IMR-90 (cell line): ENCODE results near the gene LRRC14B. TPM values are rescaled to one million over a fixed set of nuclear protein-coding genes. Genes with fewer than 3 reads are reported as not detected.

Experiments
- ATAC-seq: fragments of 200-7000 bp; cut with Tn5 transposase; 2 replicates; pipeline ENCODE4 v1.9.1; 2020; ENCODE audit warnings: low read depth, mild to moderate bottlenecking, moderate library complexity
- BruUV-seq: library from RNA; stranded (reverse); fragments of 400-500 nt; replicated peaks from 2 replicates; lab custom pipeline; 2021; lab: Mats Ljungman, UMichigan
- CTCF ChIA-PET: fragments of 300-600 bp; formaldehyde crosslinking; extraction: SDS; loops from one replicate; lab custom pipeline; 2021; ENCODE audit warnings: antibody characterized with exemption; lab: Yijun Ruan, JAX
- POLR2A ChIA-PET: fragments of 300-600 bp; sonication (Branson Sonifier 250); formaldehyde crosslinking; loops from one replicate; lab custom pipeline; 2022; ENCODE audit warnings: antibody characterized with exemption; ENCODE audit not compliant: unreplicated experiment; lab: Charles Lee
- DNase-seq: peaks from one replicate; pipeline ENCODE4 v3.0.0; 2013
- H2AFZ ChIP-seq: replicated peaks from 2 replicates; pipeline ENCODE3; 2013; ENCODE audit warnings: low read length, mild to moderate bottlenecking; ENCODE audit not compliant: poor library complexity
- H2AK5ac ChIP-seq: 2 replicates; pipeline ENCODE4 v1.6.1; 2013; ENCODE audit warnings: low read depth, low read length, inconsistent platforms
- H2AK9ac ChIP-seq: replicated peaks from 2 replicates; pipeline ENCODE3; 2013; ENCODE audit warnings: mild to moderate bottlenecking, low read depth, low read length, moderate library complexity; ENCODE audit not compliant: poor library complexity
- H2BK120ac ChIP-seq: 2 replicates; pipeline ENCODE4 v1.6.1; 2013; ENCODE audit warnings: low read depth, low read length, inconsistent platforms
- H2BK15ac ChIP-seq: 3 replicates; pipeline ENCODE4 v1.6.1; 2013; ENCODE audit warnings: low read depth, low read length, inconsistent platforms
- H2BK20ac ChIP-seq: 2 replicates; pipeline ENCODE4 v1.6.1; 2013; ENCODE audit warnings: low read depth, mild to moderate bottlenecking, inconsistent platforms, low read length, moderate library complexity
- H2BK5ac ChIP-seq: 2 replicates; pipeline ENCODE4 v1.6.1; 2013; ENCODE audit warnings: mild to moderate bottlenecking, low read depth, low read length, inconsistent platforms; ENCODE audit not compliant: poor library complexity, severe bottlenecking
- H3K14ac ChIP-seq: replicated peaks from 2 replicates; pipeline ENCODE4 v1.6.1; 2013; ENCODE audit warnings: low read depth, low read length, inconsistent platforms
- H3K18ac ChIP-seq: 2 replicates; pipeline ENCODE4 v1.6.1; 2013; ENCODE audit warnings: low read depth, low read length, control low read depth
- H3K23ac ChIP-seq: 2 replicates; pipeline ENCODE4 v1.6.1; 2013; ENCODE audit warnings: low read depth, low read length, inconsistent platforms
- H3K27ac ChIP-seq: 2 replicates; pipeline ENCODE4 v1.5.1; 2013; ENCODE audit warnings: mild to moderate bottlenecking, control low read depth, low read length; ENCODE audit not compliant: insufficient read depth
- H3K27me3 ChIP-seq: 2 replicates; pipeline ENCODE4 v1.6.1; 2013; ENCODE audit warnings: low read length; ENCODE audit not compliant: control insufficient read depth, insufficient read depth
- H3K36me3 ChIP-seq: 2 replicates; pipeline ENCODE4 v1.6.1; 2013; ENCODE audit warnings: low read length, mixed read lengths; ENCODE audit not compliant: control insufficient read depth, insufficient read depth
- H3K4ac ChIP-seq: 2 replicates; pipeline ENCODE4 v1.6.1; 2013; ENCODE audit warnings: low read depth, low read length, inconsistent platforms
- H3K4me1 ChIP-seq: 2 replicates; pipeline ENCODE4 v1.6.1; 2013; ENCODE audit warnings: low read length, mixed read lengths; ENCODE audit not compliant: control insufficient read depth, insufficient read depth
- H3K4me2 ChIP-seq: 2 replicates; pipeline ENCODE4 v1.6.1; 2013; ENCODE audit warnings: low read depth, mild to moderate bottlenecking, control low read depth, low read length, moderate library complexity
- H3K4me3 ChIP-seq: 2 replicates; pipeline ENCODE4 v1.5.1; 2013; ENCODE audit warnings: low read depth, mild to moderate bottlenecking, control low read depth, low read length, moderate library complexity; ENCODE audit not compliant: insufficient read depth
- H3K56ac ChIP-seq: 2 replicates; pipeline ENCODE4 v1.6.1; 2013; ENCODE audit warnings: low read length, inconsistent platforms; ENCODE audit not compliant: insufficient read depth; ENCODE audit errors: extremely low read depth
- H3K79me1 ChIP-seq, 2 experiments: 2 replicates each; pipeline ENCODE4 v1.6.1; 2013; ENCODE audit warnings: low read length in 2 of 2, inconsistent platforms in 1 of 2, low read depth in 1 of 2
- H3K9ac ChIP-seq: 2 replicates; pipeline ENCODE4 v1.6.1; 2013; ENCODE audit warnings: low read depth, low read length, control low read depth
- H3K9me1 ChIP-seq: 2 replicates; pipeline ENCODE4 v1.6.1; 2013; ENCODE audit warnings: low read length, inconsistent platforms; ENCODE audit not compliant: insufficient read depth
- H3K9me3 ChIP-seq: 2 replicates; pipeline ENCODE4 v1.6.1; 2013; ENCODE audit warnings: low read length; ENCODE audit not compliant: control insufficient read depth, insufficient read depth
- H4K20me1 ChIP-seq: 2 replicates; pipeline ENCODE4 v1.6.1; 2013; ENCODE audit warnings: low read length, inconsistent platforms; ENCODE audit not compliant: insufficient read depth
- H4K5ac ChIP-seq: 2 replicates; pipeline ENCODE4 v1.6.1; 2013; ENCODE audit warnings: mild to moderate bottlenecking, low read depth, low read length, control low read depth
- H4K8ac ChIP-seq, 2 experiments: 2 replicates each; pipeline ENCODE4 v1.6.1; 2013; ENCODE audit warnings: low read depth in 2 of 2, low read length in 2 of 2, control low read depth in 1 of 2, inconsistent platforms in 1 of 2
- H4K91ac ChIP-seq: 2 replicates; pipeline ENCODE4 v1.6.1; 2013; ENCODE audit warnings: low read depth, low read length, inconsistent platforms; ENCODE audit not compliant: insufficient read depth
- BHLHE40 ChIP-seq: fragments of 150-350 bp; IDR thresholded peaks from 2 replicates; pipeline ENCODE4 v1.6.1; 2016; ENCODE audit warnings: mild to moderate bottlenecking, low read depth, low read length
- CHD1 ChIP-seq: IDR thresholded peaks from 2 replicates; pipeline ENCODE4 v1.6.1; 2012; ENCODE audit warnings: low read depth, low read length, improper control_type of control experiment
- CTCF ChIP-seq: conservative IDR thresholded peaks from 2 replicates; pipeline ENCODE4 v1.5.1; 2012; ENCODE audit warnings: mild to moderate bottlenecking, low read depth, low read length, improper control_type of control experiment
- FOS ChIP-seq: fragments of 150-350 bp; IDR thresholded peaks from 2 replicates; pipeline ENCODE4 v1.6.1; 2016; ENCODE audit warnings: low read depth, low read length
- MAFK ChIP-seq: IDR thresholded peaks from 2 replicates; pipeline ENCODE4 v1.6.1; 2012; ENCODE audit warnings: low read depth, low read length, improper control_type of control experiment
- MXI1 ChIP-seq: IDR thresholded peaks from 2 replicates; pipeline ENCODE4 v1.6.1; 2012; ENCODE audit warnings: low read depth, mild to moderate bottlenecking, low read length, moderate library complexity, borderline replicate concordance
- NFE2L2 ChIP-seq: fragments of 150-350 bp; IDR thresholded peaks from 2 replicates; pipeline ENCODE4 v1.6.1; 2016; ENCODE audit warnings: low read depth, mild to moderate bottlenecking, low read length
- POLR2A ChIP-seq: IDR thresholded peaks from 2 replicates; pipeline ENCODE4 v1.6.1; 2012; ENCODE audit warnings: mild to moderate bottlenecking, low read depth, low read length
- RAD21 ChIP-seq: IDR thresholded peaks from 2 replicates; pipeline ENCODE4 v1.6.1; 2012; ENCODE audit warnings: low read length, improper control_type of control experiment
- RCOR1 ChIP-seq: IDR thresholded peaks from 2 replicates; pipeline ENCODE4 v1.6.1; 2012; ENCODE audit warnings: mild to moderate bottlenecking, low read length, improper control_type of control experiment; ENCODE audit not compliant: insufficient replicate concordance
- RFX5 ChIP-seq: IDR thresholded peaks from 2 replicates; pipeline ENCODE4 v1.8.0; 2012; ENCODE audit warnings: low read depth, mild to moderate bottlenecking, low read length, moderate library complexity
- WGBS, 2 experiments: methylation state at CpG; one replicate each; pipeline versions ENCODE4 v1.1.5 to v1.1.7; 2013; ENCODE audit warnings: missing lambda C conversion rate in 2 of 2; ENCODE audit not compliant: insufficient read length in 1 of 2; ENCODE audit errors: extremely low coverage in 2 of 2; 5-methylcytosine and 5-hydroxymethylcytosine counted together
- dilution Hi-C: fragments of 300-500 bp; cut with HindIII; formaldehyde crosslinking; loops from one replicate; pipeline ENCODE4 v1.14.3; 2018; ENCODE audit warnings: low sequenced_read_pairs; ENCODE audit not compliant: unreplicated experiment
- in situ Hi-C: fragments of 300-500 bp; cut with MboI; formaldehyde crosslinking; loops from 3 replicates; pipeline ENCODE4 v1.14.3; 2019; ENCODE audit warnings: low sequenced_read_pairs, inconsistent platforms, mixed read lengths
- intact Hi-C: fragments of 100-400 bp; cut with micrococcal nuclease; formaldehyde crosslinking; loops from 2 replicates; pipeline ENCODE4 v1.10.0; 2022
- polyA plus RNA-seq, 3 experiments: library from polyadenylated mRNA; depleted of rRNA; stranded (reverse); fragments of >200 nt; gene quantifications; 2 replicates each; pipeline ENCODE4 v1.2.3, GENCODE V29; 2012; ENCODE audit warnings: low replicate concordance in 1 of 3
- total RNA-seq: library from RNA; depleted of rRNA; stranded (reverse); fragments of >200 nt; gene quantifications from 2 replicates; pipeline ENCODE4 v1.2.3, GENCODE V29; 2012
- TF ChIP-seq, protein P1 (sequence below): fragments of 150-350 bp; IDR thresholded peaks from 2 replicates; pipeline ENCODE4 v1.6.1; 2017; ENCODE audit warnings: mild to moderate bottlenecking, antibody characterized with exemption, low read length, low read depth

The LRRC14B gene
- total and polyA plus RNA-seq, 2 of the 4 experiments (the other 2 are of a cell fraction), result not detected

DNA sequence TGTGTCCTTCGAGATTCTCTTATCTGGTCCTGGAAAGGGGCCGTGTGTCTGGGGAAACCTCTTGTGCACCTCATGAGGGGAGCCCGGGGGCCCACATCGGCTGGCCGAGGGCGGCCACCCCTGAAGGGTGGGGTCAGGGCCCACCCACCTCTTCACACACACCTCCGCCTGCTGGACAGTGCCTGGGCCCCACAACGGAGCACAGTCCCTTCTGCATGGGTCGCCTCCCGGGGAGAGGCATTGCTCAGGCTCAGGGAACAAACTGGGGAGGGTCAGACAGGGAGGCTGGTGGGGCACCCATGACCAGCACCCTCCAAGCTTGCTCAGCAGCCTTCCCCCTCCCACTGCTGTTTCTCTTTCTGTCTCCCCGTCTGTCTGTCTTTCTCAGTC lies 1.3 kb upstream of the LRRC14B start (continued):
- no peak for TF ChIP-seq CTCF

GRCh38 chr5:190366-191035 lies 794 bp upstream of the LRRC14B start:
- no peak overlapping the region for H2AFZ ChIP-seq
- dilution Hi-C loops, result no loop called here
- H3K4me2 ChIP-seq, result no peak overlapping the region
- no peak overlapping the region for H4K8ac ChIP-seq
- no peak overlapping the region for H3K56ac ChIP-seq
- in situ Hi-C loops, result no loop called here
- peaks cover 12% of the 10 kb centered on the region; the same call in 1 of the 2 replicates for H3K27me3 ChIP-seq
- DNase-seq (no peak), ATAC-seq (no peak)
- CTCF ChIA-PET, result no interaction called here
- peaks cover 2% of the 10 kb centered on the region; the same call in 1 of the 2 replicates for H4K20me1 ChIP-seq
- H3K23ac ChIP-seq, result no peak overlapping the region
- TF ChIP-seq CTCF (no peak), BHLHE40 (no peak), NFE2L2 (no peak), POLR2A (no peak), MAFK (no peak), RAD21 (no peak), RFX5 (no peak), FOS (no peak), RCOR1 (no peak), MXI1 (no peak), CHD1 (no peak)
- TF ChIP-seq, protein P1, sequence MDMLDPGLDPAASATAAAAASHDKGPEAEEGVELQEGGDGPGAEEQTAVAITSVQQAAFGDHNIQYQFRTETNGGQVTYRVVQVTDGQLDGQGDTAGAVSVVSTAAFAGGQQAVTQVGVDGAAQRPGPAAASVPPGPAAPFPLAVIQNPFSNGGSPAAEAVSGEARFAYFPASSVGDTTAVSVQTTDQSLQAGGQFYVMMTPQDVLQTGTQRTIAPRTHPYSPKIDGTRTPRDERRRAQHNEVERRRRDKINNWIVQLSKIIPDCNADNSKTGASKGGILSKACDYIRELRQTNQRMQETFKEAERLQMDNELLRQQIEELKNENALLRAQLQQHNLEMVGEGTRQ, result no peak
- no peak overlapping the region for H4K5ac ChIP-seq
- H2AK9ac ChIP-seq, result peak overlapping the region; percentile 50
- H2BK5ac ChIP-seq, result no peak overlapping the region
- no peak overlapping the region for H4K91ac ChIP-seq
- intact Hi-C loops, result no loop called here
- no peak overlapping the region for H2BK15ac ChIP-seq
- H3K79me1 ChIP-seq, result no peaks in the 10 kb centered on the region
- no peak overlapping the region; the same call in 1 of the 2 replicates for H3K14ac ChIP-seq
- POLR2A ChIA-PET, result no interaction called here
- BruUV-seq, result no TSS peak
- no peaks in the 10 kb centered on the region for H3K9me3 ChIP-seq
- H3K9ac ChIP-seq, result no peak overlapping the region
- no peak overlapping the region for H3K4me3 ChIP-seq
- peak overlapping the region; percentile 59 for H2AK5ac ChIP-seq
- H3K18ac ChIP-seq, result no peak overlapping the region
- H3K9me1 ChIP-seq, result peaks cover 3% of the 10 kb centered on the region; the same call in 1 of the 2 replicates
- H3K27ac ChIP-seq, result no peak overlapping the region
- no CpG with 5 or more reads among the region's 16 CpGs for WGBS, 2 experiments
- H3K36me3 ChIP-seq, result no peaks in the 10 kb centered on the region
- no peak overlapping the region for H2BK20ac ChIP-seq
- no peaks in the 10 kb centered on the region for H3K4me1 ChIP-seq
- no peak overlapping the region for H3K4ac ChIP-seq
- no peak overlapping the region for H2BK120ac ChIP-seq
